DOHH2 (cell line): ENCODE results near the gene SMG5.

Experiments used
- H3F3A ChIP-seq: fragments of 200-600 bp; sonication (generic), shearing (Covaris generic); 2 replicates; pipeline ENCODE4 v1.6.0; 2016; ENCODE audit warnings: antibody characterized with exemption, mild to moderate bottlenecking; ENCODE audit not compliant: control insufficient read depth, insufficient read depth
- H3K27ac ChIP-seq: fragments of 200-600 bp; sonication (generic); 2 replicates; pipeline ENCODE4 v1.5.1; 2014; ENCODE audit warnings: low read depth, mild to moderate bottlenecking, low read length, moderate library complexity
- H3K27me3 ChIP-seq: fragments of 200-600 bp; sonication (generic); 2 replicates; pipeline ENCODE4 v1.6.1; 2014; ENCODE audit warnings: mild to moderate bottlenecking, low read length, mixed read lengths; ENCODE audit not compliant: control insufficient read depth
- H3K36me3 ChIP-seq: fragments of 200-600 bp; sonication (generic); 2 replicates; pipeline ENCODE4 v1.6.1; 2014; ENCODE audit warnings: mild to moderate bottlenecking, low read length, moderate library complexity, mixed read lengths; ENCODE audit not compliant: control insufficient read depth
- H3K4me1 ChIP-seq: fragments of 200-600 bp; sonication (generic); 2 replicates; pipeline ENCODE4 v1.6.1; 2014; ENCODE audit warnings: mild to moderate bottlenecking, low read length, mixed read lengths; ENCODE audit not compliant: control insufficient read depth
- H3K4me2 ChIP-seq: fragments of 200-600 bp; sonication (generic); 2 replicates; pipeline ENCODE4 v1.6.0; 2014; ENCODE audit warnings: mild to moderate bottlenecking, low read length, moderate library complexity
- H3K4me3 ChIP-seq: fragments of 200-600 bp; sonication (generic); 2 replicates; pipeline ENCODE4 v1.5.1; 2014; ENCODE audit warnings: mild to moderate bottlenecking, low read length, mixed read lengths
- H3K79me2 ChIP-seq: fragments of 200-600 bp; sonication (generic); 2 replicates; pipeline ENCODE4 v1.6.1; 2014; ENCODE audit warnings: mild to moderate bottlenecking, low read length, mixed read lengths; ENCODE audit not compliant: control insufficient read depth
- H3K9me2 ChIP-seq: fragments of 200-600 bp; sonication (generic); replicated peaks from 2 replicates; pipeline ENCODE4 v1.6.1; 2014; ENCODE audit warnings: mild to moderate bottlenecking, low read length, mixed read lengths; ENCODE audit not compliant: control insufficient read depth
- H3K9me3 ChIP-seq: fragments of 200-600 bp; sonication (generic); 2 replicates; pipeline ENCODE4 v1.6.1; 2014; ENCODE audit warnings: antibody characterized with exemption, low read length, mixed read lengths; ENCODE audit not compliant: control insufficient read depth, insufficient read depth
- H4K20me1 ChIP-seq: fragments of 200-600 bp; sonication (generic); 2 replicates; pipeline ENCODE4 v1.6.0; 2014; ENCODE audit warnings: low read depth, mild to moderate bottlenecking, antibody characterized with exemption, low read length, moderate library complexity; ENCODE audit not compliant: control insufficient read depth, insufficient read depth
- EZH2phosphoT487 ChIP-seq: fragments of 200-600 bp; sonication (generic); IDR thresholded peaks from 2 replicates; pipeline ENCODE4 v1.6.1; 2017; ENCODE audit warnings: borderline replicate concordance, mild to moderate bottlenecking, antibody characterized with exemption, low read length, moderate library complexity, mixed read lengths
- TF ChIP-seq, protein P1 (sequence below): fragments of 200-600 bp; sonication (generic); IDR thresholded peaks from one replicate; pipeline ENCODE4 v1.5.1; 2014; ENCODE audit warnings: antibody characterized with exemption, mild to moderate bottlenecking, low read depth, low read length; ENCODE audit not compliant: poor library complexity, severe bottlenecking

The SMG5 gene

GRCh38 chr1:156232201-156232894 lies 50.3 kb downstream of the SMG5 start:
- Histone ChIP-seq H4K20me1 (no peaks in the 10 kb centered on the region), H3K4me3 (no peak overlapping the region), H3F3A (no peaks in the 10 kb centered on the region), H3K4me1 (no peaks in the 10 kb centered on the region), H3K9me3 (no peaks in the 10 kb centered on the region), H3K4me2 (no peak overlapping the region), H3K9me2 (no peaks in the 10 kb centered on the region), H3K27ac (no peak overlapping the region), H3K27me3 (no peaks in the 10 kb centered on the region), H3K36me3 (peaks cover 31% of the 10 kb centered on the region), H3K79me2 (no peaks in the 10 kb centered on the region)
- TF ChIP-seq, protein P1, sequence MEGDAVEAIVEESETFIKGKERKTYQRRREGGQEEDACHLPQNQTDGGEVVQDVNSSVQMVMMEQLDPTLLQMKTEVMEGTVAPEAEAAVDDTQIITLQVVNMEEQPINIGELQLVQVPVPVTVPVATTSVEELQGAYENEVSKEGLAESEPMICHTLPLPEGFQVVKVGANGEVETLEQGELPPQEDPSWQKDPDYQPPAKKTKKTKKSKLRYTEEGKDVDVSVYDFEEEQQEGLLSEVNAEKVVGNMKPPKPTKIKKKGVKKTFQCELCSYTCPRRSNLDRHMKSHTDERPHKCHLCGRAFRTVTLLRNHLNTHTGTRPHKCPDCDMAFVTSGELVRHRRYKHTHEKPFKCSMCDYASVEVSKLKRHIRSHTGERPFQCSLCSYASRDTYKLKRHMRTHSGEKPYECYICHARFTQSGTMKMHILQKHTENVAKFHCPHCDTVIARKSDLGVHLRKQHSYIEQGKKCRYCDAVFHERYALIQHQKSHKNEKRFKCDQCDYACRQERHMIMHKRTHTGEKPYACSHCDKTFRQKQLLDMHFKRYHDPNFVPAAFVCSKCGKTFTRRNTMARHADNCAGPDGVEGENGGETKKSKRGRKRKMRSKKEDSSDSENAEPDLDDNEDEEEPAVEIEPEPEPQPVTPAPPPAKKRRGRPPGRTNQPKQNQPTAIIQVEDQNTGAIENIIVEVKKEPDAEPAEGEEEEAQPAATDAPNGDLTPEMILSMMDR: no peak
- no peak for TF ChIP-seq EZH2phosphoT487

- Histone ChIP-seq H3K9me3 (no peaks in the 10 kb centered on the region), H3K27me3 (no peaks in the 10 kb centered on the region), H3K4me3 (no peak overlapping the region), H4K20me1 (no peaks in the 10 kb centered on the region), H3K27ac (no peak overlapping the region), H3K79me2 (no peaks in the 10 kb centered on the region), H3K36me3 (peaks cover 26% of the 10 kb centered on the region), H3F3A (no peaks in the 10 kb centered on the region; the same call in 1 of the 2 replicates), H3K9me2 (no peaks in the 10 kb centered on the region), H3K4me1 (peaks cover 5% of the 10 kb centered on the region), H3K4me2 (no peak overlapping the region)
- TF ChIP-seq EZH2phosphoT487: no peak
- TF ChIP-seq, protein P1: no peak
Measured at GRCh38 chr1:156230473-156230837, 52.2 kb downstream of the SMG5 start.

DNA sequence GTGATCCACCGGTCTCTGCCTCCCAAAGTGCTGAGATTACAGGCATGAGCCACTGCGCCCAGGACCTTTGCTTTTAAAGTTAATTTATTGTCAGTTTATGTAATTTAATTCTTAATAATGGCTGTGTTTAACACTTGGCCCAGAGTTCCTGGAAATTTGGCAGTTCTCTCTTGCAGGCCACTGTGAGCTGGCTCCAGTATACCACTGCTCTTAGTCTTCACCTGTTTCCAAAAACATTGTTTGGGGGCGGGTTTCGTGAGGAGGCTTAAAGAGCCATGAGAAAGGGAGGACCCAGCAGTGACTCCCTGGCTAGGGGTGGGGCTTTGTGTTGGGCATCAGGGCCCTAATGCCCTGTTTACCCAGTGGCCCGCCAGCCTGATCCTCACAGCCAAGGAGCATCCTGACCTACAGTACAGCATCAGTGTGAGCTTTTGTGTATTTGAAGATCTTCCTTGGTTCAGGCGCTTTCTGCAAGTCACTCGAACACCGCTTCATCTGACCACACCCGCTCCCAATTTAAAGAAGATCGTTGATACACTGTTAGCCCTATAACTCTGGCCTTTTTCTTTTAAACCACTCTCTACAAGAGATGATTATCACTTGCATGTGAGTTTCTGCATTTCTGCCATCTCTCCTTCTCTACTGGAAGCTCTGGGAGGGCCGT lies 52.7 kb downstream of the SMG5 start:
- Histone ChIP-seq H3F3A (no peaks in the 10 kb centered on the region; the same call in 1 of the 2 replicates), H3K27me3 (no peaks in the 10 kb centered on the region), H3K4me1 (peaks cover 8% of the 10 kb centered on the region), H3K79me2 (no peaks in the 10 kb centered on the region), H3K27ac (no peak overlapping the region), H4K20me1 (no peaks in the 10 kb centered on the region), H3K9me2 (no peaks in the 10 kb centered on the region), H3K4me3 (no peak overlapping the region), H3K36me3 (peaks cover 26% of the 10 kb centered on the region), H3K4me2 (no peak overlapping the region), H3K9me3 (no peaks in the 10 kb centered on the region)
- no peak for TF ChIP-seq EZH2phosphoT487
- TF ChIP-seq, protein P1: no peak
